Stimulated activated CD4-positive, alpha-beta T cell treated with anti-CD3 and anti-CD28 coated beads, TNF-alpha, amount 100 ng/mL, for 1 hour (primary cell): Measurements from ENCODE around the gene NNAT.
A peak's percentile ranks its signal among the peaks of the same experiment; 100 is the strongest.
"Not testable (repeated sequence)": the region's sequence is repeated elsewhere in the genome, so short reads cannot be mapped to it uniquely, and the experiment has no call there.

ENCODE experiments used
- DNase-seq, 3 donors: peaks; one replicate each; pipeline ENCODE4 v3.0.0-alpha.2; 2020; ENCODE audit warnings: low read depth in 3 of 3, low spot score in 1 of 3

NNAT gene

DNA sequence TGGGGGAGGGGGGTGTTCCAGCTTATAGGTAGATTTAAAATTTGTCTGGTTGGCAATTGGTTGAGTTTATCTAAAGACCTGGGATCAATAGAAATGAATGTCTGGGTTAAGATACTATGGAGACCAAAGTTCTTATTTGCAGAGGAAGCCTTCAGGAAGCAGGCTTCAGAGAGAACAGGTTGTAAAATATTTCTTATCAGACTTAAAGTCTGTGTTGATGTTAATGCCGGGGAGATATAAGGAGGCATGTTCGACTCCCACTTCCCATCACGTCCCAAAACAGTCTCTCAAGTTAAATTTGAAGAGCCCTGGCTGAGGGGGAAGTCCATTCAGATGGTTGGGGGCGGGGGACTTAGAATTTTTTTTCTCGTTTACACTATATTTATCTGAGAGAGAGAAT is 19.0 kb downstream of the NNAT start:
- DNase-seq = no peak

DNA sequence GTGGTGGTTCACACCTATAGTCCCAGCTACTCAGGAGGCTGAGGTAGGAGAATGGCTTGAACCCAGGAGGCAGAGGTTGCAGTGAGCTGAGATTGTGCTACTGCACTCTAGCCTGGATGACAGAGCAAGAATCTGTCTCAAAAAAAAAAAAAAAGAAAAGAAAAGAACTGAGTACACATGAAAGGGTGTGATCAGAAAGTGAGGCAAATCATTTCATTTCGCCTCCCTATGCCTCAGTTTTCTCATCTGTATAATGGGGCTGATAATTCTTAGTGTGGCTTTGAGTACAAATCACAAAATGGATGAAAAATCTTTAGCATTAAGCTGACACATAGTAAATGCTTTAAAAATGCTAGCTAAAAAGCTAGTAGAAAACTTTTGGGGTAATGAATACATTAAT is 19.8 kb downstream of the NNAT start:
- not testable (repeated sequence) for DNase-seq

DNA sequence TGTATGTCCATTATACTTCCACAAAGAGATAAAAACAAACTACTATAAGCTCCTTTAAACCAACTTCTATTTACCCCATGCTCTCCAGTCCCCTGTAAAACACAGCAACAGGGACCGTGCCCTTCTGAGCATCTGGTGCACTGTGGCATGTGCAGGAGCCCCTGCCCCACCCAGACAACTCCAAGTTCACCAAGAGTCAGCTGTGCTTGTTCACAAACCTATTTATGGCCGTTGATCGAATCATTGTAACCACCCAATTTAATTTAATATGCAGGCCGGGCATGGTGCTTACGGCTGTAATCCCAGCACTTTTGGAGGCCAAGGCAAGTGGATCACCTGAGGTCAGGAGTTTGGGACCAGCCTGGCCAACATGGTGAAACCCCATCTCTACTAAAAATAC is 20.3 kb downstream of the NNAT start:
- DNase-seq = no peak

DNA sequence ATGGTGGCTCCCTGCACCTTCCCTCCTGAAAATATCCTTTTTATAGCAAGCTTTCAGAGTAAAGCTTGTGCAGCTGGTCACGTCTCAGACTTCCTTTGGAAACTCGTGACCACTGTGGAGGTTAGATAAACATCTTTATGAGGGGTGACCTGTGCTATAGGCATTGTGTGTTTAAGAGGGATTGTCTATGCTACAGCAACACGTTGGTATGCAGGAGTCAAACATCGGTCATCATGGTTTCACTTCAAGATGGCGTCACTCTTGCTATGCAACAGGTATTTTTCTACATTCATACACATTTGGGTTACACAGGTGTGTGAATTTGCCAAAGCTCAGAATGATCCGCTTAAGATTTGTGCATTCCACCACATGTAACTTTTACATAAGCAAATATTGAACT is 21.2 kb downstream of the NNAT start:
- DNase-seq = no peak

DNA sequence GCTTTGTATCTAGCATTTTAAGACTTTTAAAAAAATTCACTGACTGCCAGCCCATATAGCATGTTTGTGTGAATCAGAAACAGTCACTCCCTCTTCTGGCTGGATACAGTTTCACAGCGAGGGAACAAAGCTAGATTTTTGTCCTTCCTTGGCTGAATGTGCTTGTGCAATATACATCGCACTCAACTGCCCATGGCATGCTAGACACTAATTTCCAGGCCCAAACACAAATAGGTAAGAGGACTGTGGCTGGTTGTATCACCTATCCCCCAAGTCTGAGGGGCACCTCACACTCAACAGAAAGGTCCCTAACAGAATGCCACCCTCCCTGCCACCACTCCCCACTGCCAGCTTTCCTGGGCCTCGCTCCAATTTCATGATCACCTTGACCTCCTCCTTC is 22.8 kb downstream of the NNAT start:
- DNase-seq = no peak

DNA sequence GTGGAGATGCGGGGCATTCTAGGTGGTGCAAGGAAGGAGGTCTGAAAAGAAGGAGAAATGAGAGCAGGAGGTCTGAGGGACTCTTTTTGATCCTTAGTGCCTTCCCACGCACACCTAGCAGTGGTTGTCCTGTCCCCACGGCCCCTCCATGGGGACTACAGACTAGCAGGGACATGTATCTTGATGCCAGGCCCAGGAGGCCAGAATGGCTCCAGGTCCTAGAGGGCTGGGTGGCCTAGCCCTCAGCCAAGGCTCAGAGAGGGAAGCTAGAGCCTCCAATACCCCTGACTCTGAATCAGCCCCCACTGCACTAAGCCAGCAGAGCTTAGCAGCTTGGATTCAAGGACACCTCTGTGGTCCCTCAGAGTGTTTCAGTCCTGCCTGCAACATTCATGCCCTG is 23.3 kb downstream of the NNAT start:
- no peak for DNase-seq

DNA sequence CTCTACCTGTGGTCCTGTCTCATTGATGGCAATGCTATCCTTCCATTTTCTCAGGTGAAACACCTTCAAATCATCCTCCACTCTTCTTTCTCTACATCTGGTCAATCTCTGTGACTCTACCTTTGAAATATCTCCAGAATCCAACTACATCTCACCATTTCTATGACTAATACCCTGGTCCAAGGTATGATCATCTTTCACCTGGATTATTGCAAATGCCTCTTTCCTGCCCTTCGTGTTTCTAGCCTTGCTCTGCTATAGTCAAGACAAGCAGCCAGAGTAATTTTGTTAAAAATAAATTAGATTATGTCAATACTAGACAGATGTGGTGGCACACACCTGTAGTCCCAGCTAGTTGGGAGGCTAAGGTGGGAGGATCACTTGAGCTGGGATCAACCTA is 24.5 kb downstream of the NNAT start:
- no peak for DNase-seq

DNA sequence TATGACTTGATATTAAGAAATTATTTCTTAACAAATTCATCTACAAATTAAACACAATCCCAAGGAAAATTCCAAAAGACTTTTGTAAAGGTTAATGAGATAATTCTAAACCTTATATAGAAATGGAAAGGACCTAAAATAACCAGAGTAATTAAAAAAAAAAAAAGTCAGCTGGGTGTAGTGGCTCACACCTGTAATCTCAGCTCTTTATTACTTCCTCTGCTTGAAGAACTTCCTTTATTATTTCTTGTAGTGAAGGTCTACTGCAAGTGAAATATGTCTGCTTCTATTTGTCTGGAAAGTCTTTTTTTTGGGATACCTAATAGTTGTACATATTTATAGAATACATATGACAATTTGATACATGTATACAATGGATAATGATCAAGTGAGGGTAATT is 26.9 kb downstream of the NNAT start:
- DNase-seq = no peak

DNA sequence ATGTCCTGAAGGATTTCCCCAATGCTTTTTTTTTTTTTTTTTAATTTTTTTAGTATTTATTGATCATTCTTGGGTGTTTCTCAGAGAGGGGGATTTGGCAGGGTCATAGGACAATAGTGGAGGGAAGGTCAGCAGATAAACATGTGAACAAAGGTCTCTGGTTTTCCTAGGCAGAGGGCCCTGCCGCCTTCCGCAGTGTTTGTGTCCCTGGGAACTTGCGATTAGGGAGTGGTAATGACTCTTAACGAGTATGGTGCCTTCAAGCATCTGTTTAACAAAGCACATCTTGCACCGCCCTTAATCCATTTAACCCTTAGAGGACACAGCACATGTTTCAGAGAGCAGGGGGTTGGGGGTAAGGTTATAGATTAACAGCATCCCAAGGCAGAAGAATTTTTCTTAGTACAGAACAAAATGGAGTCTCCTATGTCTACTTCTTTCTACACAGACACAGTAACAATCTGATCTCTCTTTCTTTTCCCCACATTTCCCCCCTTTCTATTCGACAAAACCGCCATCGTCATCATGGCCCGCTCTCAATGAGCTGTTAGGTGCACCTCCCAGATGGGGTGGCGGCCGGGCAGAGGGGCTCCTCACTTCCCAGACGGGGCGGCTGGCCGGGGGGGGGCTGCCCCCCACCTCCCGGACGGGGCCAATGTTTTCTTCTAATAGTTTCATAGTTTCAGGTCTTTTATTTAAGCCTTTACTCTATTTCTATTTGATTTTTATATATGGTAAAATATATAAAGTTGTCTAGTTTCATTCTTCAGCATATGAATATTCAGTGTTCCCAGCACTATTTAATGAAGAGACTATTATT is 29.3 kb downstream of the NNAT start:
- not testable (repeated sequence) for DNase-seq

DNA sequence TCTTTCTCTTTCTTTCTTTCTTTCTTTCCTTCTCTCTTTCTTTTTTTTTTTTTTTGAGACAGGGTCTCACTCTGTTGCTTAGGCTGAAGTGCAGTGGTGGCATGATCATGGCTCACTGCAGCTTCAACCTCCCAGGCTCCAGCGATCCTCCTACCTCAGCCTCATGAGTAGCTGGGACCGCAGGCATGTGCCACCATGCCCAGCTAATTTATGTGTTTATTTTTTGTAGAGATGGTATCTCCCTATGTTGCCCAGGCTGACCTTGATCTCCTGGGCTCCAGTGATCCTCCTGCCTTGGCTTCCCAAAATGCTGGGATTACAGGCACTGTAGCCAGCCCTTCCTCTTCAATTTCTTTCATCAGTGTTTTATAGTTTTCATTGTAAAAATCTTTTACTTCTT is 30.6 kb downstream of the NNAT start:
- not testable (repeated sequence) for DNase-seq

DNA sequence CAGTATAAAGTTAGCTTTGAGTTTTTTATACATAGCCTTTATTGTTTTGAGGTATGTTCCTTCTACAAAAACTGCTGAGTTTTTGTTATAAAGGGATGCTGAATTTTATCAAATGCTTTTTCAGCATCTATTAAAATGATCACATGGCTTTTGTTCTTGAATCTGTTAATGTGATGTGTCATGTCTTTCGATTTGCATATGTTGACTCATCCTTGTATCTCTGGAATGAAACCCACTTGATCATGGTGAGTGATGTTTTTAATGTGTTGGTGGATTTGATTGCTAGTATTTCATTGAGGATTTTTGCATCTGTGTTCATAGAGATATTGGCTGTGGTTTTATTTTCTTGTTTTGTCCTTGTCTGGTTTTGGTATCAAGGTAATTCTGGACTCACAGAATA is 31.4 kb downstream of the NNAT start:
- no peak for DNase-seq

DNA sequence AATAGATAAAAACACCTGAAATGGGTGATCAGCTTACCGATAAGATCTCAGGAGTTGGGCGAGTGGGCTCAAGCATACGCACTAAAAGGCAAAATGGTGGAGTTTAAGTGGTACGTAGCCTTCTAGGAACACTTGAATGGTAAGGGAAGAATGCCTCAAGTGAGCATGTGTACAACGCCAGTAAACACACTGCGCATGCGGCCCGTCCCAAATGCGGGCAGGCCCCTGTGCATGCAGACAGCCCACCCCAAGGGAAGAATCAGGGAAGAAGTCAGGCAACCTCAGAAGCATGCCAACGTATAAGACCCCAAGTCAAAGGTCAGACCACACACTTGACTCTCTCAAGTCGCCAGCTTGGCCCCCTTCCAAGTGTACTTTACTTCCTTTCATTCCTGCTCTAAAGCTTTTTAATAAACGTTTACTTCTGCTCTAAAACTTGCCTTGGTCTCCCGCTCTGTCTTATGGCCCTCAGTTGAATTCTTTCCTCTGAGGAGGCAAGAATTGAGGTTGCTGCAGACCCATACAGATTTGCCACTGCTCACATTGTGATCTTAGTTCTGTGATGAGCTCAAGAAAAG is 33.8 kb downstream of the NNAT start:
- DNase-seq = not testable (repeated sequence)

DNA sequence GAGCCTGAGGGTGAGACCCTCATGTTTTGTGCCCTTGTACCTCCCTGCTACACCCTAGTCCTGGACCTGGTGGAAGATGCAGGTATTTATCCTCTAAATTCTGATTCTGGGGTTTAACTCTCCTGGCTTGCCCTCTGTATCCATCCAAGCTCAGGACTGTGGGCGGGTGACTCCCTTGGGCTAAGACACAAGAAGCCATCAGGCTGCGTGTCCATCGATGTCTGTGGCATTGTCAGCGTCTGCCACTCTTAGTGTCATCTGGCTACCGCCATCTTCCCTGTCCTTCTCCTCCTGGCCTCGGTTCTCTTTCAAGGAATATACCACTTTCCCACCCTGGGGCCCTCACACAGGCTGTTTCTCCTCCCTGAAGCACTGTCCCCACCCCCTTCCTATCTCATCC is 35.5 kb downstream of the NNAT start:
- DNase-seq = no peak

DNA sequence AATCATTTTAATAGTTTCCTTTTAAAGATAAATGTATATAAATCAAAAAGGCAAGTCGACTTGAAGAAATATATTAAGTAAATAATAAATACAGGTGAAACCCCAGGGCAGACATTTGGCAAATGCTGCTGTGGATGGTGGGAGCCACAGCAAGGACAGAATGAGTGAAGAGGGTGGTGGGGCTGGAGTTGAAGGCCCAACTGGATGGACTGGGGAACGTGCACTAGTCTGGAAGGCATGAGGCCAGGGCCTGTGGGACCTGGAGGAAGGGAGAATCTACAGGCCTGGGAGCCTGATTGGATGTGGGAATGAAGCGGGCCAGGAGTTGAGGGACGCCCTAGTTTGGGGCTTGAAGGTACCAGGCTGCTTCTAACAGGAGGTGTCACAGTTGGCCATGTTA is 37.3 kb downstream of the NNAT start:
- DNase-seq = no peak

DNA sequence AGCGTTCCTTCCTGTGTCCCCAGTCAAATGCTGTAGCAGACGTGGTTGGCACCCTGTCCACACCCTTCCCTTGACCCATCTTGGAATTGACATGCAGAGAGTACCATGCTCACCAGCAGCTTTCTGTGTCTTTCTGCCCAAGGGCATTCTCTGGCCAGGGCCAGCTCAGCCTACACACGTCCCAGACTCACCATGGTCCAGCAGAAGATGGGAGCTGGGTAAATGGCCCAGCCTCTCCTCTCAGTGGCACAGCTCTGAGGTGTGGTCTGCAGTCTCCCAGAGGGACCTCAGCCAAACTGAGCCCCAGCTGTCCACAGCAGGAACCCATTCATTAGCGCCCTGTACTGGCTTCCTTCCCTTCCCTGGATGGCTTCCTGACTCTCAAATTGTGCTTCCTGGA is 37.7 kb downstream of the NNAT start:
- DNase-seq = no peak

DNA sequence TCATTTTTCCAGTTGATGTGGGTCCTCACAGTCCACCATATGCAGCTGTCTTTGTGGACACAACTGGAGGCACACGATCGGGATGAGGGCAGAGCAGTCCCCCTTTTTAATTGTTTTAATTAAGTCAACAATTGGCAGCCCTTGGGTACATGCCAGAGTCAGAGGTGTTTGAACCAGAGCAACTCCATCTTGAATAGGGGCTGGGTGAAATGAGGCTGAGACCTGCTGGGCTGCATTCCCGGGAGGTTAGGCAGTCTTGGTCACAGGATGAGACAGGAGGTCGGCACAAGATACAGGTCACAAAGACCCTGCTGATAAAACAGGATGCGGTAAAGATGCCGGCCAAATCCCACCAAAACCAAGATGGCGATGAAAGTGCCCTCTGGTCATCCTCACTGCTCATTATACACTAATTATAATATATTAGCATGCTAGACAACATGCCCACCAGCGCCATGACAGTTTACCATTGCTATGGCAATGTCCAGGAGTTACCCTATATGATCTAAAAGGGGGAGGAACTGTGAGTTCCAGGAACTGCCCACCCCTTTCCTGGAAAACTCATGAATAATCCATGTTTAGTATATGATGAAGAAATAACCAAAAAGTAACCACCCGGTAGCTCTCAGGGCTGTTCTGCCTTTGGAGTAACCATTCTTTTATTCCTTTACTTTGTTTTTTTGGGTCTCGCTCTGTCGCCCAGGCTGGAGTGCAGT is 38.4 kb downstream of the NNAT start:
- no peak for DNase-seq

DNA sequence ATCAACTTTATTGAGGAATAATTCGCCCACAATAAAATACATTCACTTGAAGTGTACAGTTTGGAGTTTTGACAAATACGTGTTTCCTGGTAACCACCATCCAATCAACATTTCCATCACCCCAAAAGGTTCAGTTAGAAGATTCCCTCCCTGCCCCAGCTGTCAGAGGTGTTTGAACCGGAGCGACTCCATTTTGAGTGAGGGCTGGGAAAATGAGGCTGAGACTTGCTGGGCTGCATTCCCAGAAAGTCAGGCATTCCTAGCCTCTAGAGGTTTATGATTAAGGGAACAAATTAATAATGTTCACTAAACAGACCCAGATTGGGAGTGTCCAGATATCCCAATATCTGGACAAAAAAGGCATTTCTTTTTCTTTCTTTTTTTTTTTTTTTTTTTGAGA is 39.6 kb downstream of the NNAT start:
- no peak for DNase-seq

DNA sequence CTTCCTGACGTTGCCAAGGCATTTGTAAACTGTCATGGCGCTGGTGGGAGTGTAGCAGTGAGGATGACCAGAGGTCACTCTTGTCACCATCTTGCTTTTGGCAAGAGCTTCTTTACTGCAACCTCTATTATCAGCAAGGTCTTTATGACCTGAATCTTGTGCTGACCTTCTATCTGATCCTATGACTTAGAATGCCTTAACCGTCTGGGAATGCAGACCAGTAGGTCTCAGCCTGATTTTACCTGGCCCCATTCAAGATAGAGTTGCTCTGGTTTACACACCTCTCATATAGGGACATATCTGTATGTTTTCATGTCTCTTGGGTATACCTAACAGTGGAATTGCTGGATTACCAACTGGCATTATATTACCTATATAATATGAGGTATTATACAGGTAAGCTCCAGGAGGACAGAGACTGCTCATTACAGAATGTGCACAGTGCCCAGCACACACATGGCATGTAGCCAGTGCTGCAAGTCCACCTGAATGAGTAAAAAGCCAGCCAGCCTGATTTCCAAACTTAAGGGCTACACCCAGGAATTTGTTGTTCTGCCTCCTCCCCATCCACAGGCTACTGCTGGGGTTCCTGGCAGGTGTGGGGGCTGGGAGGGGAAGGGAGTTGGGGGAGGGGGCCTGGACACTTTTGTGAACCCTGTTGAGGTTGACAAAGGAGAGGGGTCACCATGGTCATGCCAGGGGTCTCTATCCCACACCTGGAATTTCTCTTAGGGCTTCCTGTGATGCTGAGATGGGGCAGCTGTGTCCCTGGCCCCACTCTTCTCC is 41.8 kb downstream of the NNAT start:
- DNase-seq = no peak

DNA sequence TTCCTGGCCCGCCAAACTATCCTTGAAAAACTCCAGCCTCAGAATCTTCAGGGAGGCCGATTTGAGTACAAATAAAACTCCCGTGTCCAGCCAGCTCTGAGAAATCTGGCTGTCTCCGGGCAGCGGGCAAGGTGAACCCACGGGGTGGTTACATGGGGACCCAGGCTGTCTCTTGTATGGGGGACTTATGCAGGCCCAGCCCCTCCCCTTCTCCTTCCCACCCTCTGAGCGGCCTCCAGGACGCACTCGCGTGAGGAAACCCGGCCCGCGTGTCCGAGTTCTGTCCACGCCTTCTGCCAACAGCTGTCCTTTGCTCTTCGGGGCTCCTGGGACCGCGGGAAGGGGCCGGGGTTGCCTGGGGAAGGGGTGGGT is 43.0 kb downstream of the NNAT start:
- DNase-seq = no peak

DNA sequence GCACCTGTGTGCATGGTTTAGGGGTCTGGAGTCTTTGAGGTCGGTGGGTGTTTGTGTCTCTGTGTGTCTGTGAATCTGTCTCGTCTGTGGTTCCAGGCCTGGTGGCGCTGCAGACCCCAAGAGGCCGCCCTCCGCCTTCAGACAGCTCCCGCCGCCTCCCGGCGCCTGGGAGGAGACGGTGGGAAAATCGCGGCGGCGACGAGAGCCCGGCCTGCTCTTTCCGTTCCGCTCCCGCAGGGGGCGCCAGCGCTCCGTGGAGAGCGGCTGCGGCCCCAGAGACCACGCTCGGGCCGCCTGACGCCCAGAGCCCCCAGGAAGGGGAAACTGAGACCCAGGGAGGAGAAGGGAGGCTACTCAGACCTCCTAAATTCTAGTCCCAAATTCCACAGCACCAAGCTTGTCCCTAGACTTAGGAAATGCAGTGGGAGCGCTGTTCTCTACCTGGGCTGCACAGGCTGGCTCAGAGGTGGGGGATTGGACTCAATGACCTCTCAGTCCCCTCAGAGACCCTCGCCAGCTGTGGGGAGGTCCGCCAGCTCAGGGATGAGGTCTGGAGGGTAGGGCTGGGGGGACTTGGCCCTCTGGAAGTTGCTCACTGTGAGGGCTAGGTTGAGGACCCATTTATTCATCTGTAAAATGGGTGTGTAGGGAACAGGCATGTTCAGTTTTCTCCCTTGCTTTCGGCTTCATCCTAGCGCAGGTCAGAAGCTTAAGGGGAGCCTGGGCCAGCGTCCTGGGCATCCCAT is 43.5 kb downstream of the NNAT start:
- peak in 1 of 3 donors; percentile 34 for DNase-seq
